Mammary epithelial cell (primary cell): ENCODE measurements around the gene ME3.

ENCODE experiments used
- EZH2 ChIP-seq: IDR thresholded peaks from 2 replicates; pipeline ENCODE4 v1.6.1; 2012; ENCODE audit warnings: low read length, inconsistent platforms, borderline replicate concordance
- TF ChIP-seq, protein P1 (sequence below), 2 donors: IDR thresholded peaks in 1 of 2; conservative IDR thresholded peaks in 1 of 2; 2 replicates each; pipeline ENCODE4 v1.5.1; 2011 to 2012; ENCODE audit warnings: inconsistent platforms in 2 of 2, low read length in 2 of 2, mild to moderate bottlenecking in 2 of 2, control low read depth in 1 of 2, low read depth in 1 of 2; ENCODE audit not compliant: insufficient read depth in 1 of 2; ENCODE audit errors: extremely low read depth in 1 of 2

DNA sequence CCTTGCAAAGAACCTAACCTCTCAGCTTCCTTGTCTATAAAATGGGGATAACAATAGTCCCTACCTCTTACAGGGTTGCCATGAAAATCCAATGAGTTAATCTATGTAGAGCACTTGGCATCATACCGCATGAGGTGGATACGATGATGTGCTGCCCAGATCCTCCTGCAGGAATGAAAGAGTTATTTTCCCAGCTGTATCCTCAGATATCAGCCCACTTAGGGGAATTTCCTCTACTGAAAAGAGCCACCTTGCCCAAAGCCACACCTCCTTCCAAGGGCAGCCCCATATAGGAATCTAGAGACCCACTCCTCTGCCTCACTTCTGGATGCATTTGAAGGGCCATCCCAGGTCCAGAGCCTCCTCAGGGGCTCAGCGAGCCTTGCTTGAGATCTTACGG is 169.3 kb downstream of the ME3 start:
- TF ChIP-seq, protein P1, sequence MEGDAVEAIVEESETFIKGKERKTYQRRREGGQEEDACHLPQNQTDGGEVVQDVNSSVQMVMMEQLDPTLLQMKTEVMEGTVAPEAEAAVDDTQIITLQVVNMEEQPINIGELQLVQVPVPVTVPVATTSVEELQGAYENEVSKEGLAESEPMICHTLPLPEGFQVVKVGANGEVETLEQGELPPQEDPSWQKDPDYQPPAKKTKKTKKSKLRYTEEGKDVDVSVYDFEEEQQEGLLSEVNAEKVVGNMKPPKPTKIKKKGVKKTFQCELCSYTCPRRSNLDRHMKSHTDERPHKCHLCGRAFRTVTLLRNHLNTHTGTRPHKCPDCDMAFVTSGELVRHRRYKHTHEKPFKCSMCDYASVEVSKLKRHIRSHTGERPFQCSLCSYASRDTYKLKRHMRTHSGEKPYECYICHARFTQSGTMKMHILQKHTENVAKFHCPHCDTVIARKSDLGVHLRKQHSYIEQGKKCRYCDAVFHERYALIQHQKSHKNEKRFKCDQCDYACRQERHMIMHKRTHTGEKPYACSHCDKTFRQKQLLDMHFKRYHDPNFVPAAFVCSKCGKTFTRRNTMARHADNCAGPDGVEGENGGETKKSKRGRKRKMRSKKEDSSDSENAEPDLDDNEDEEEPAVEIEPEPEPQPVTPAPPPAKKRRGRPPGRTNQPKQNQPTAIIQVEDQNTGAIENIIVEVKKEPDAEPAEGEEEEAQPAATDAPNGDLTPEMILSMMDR (conservative IDR thresholded peaks at IDR 0.05 in 1 of 2, IDR thresholded peaks at IDR 0.05 in 1 of 2; ENCODE audit: extremely low read depth in 1 of 2, insufficient read depth in 1 of 2, low read depth in 1 of 2, low read length in 2 of 2), result no peak
- TF ChIP-seq EZH2, result no peak
